Endothelial cell of umbilical vein (primary cell): ENCODE measurements around the gene ANXA11. TPM values are rescaled to one million over a fixed set of nuclear protein-coding genes. Genes with fewer than 3 reads are reported as not detected.

Experiments
- BruUV-seq: library from RNA; stranded (reverse); fragments of 400-500 nt; replicated peaks from 2 replicates; lab custom pipeline; 2021; lab: Mats Ljungman, UMichigan
- CTCF ChIA-PET: fragments of 300-600, 350-600 bp; sonication (Branson Sonifier 250); formaldehyde crosslinking; loops from one replicate; lab custom pipeline; 2021; ENCODE audit warnings: antibody characterized with exemption, inconsistent platforms; lab: Charles Lee
- POLR2A ChIA-PET: fragments of 300-600, 350-600 bp; sonication (Branson Sonifier 250); formaldehyde crosslinking; loops from one replicate; lab custom pipeline; 2021; ENCODE audit warnings: antibody characterized with exemption, inconsistent platforms; lab: Charles Lee
- DNase-seq: peaks from one replicate; pipeline ENCODE4 v3.0.0-alpha.2; 2011; ENCODE audit warnings: low read depth, low spot score
- FAIRE-seq: peaks from 2 replicates; lab custom pipeline; 2011; peaks lifted over from hg19 to GRCh38; lab: Jason Lieb, UNC
- H2AFZ ChIP-seq: 2 replicates; pipeline ENCODE4 v1.6.0; 2012; ENCODE audit warnings: low read depth, low read length, control low read depth, inconsistent platforms
- H3K27ac ChIP-seq: 2 replicates; pipeline ENCODE4 v1.5.1; 2011; ENCODE audit warnings: low read depth, mild to moderate bottlenecking, control low read depth, low read length, moderate library complexity; ENCODE audit not compliant: insufficient read depth
- H3K27me3 ChIP-seq, 2 experiments: 2 replicates each; pipeline versions ENCODE4 v1.6.0 to v1.6.1; 2011; ENCODE audit warnings: low read length in 2 of 2, mixed read lengths in 1 of 2; ENCODE audit not compliant: control insufficient read depth in 2 of 2, insufficient read depth in 2 of 2
- H3K36me3 ChIP-seq, 2 experiments: 2 replicates in 1 of 2; 3 replicates in 1 of 2; pipeline ENCODE4 v1.5.1; 2011; ENCODE audit warnings: low read length in 2 of 2, mild to moderate bottlenecking in 1 of 2, moderate library complexity in 1 of 2; ENCODE audit not compliant: control insufficient read depth in 2 of 2, insufficient read depth in 2 of 2; ENCODE audit errors: extremely low read depth in 1 of 2
- H3K4me1 ChIP-seq: 3 replicates; pipeline ENCODE4 v1.5.1; 2011; ENCODE audit warnings: mild to moderate bottlenecking, low read length; ENCODE audit not compliant: control insufficient read depth, insufficient read depth; ENCODE audit errors: extremely low read depth
- H3K4me2 ChIP-seq: 2 replicates; pipeline ENCODE4 v1.6.1; 2011; ENCODE audit warnings: low read length, control low read depth, mixed read lengths; ENCODE audit not compliant: insufficient read depth
- H3K4me3 ChIP-seq, 3 experiments: fragments of 200-600 bp in 1 of 3; sonication (generic), shearing (Covaris generic) in 1 of 3; replicated peaks in 1 of 3; 2 replicates each; pipeline ENCODE4 v1.5.1; 2011 to 2016; ENCODE audit warnings: control low read depth in 3 of 3, low read length in 3 of 3, mild to moderate bottlenecking in 2 of 3, inconsistent platforms in 1 of 3, low read depth in 1 of 3, moderate library complexity in 1 of 3; ENCODE audit not compliant: insufficient read depth in 1 of 3
- H3K79me2 ChIP-seq: 2 replicates; pipeline ENCODE4 v1.6.0; 2012; ENCODE audit warnings: low read length, inconsistent platforms; ENCODE audit not compliant: control insufficient read depth, insufficient read depth
- H3K9ac ChIP-seq: replicated peaks from 2 replicates; pipeline ENCODE3; 2011; ENCODE audit warnings: low read length, control low read depth; ENCODE audit not compliant: insufficient read depth; ENCODE audit errors: extremely low read depth
- H3K9me1 ChIP-seq: replicated peaks from 3 replicates; pipeline ENCODE4 v1.6.0; 2011; ENCODE audit warnings: mild to moderate bottlenecking, low read length; ENCODE audit not compliant: control insufficient read depth, insufficient read depth; ENCODE audit errors: extremely low read depth
- H3K9me3 ChIP-seq: replicated peaks from 2 replicates; pipeline ENCODE4 v1.5.1; 2012; ENCODE audit warnings: low read length, inconsistent platforms; ENCODE audit not compliant: control insufficient read depth, insufficient read depth
- H4K20me1 ChIP-seq: replicated peaks from 2 replicates; pipeline ENCODE3; 2011; ENCODE audit warnings: mild to moderate bottlenecking, low read length; ENCODE audit not compliant: control insufficient read depth, insufficient read depth; ENCODE audit errors: extremely low read depth
- EZH2 ChIP-seq: IDR thresholded peaks from 2 replicates; pipeline ENCODE4 v1.6.1; 2012; ENCODE audit warnings: borderline replicate concordance, low read depth, mild to moderate bottlenecking, moderate library complexity, low read length, inconsistent platforms; ENCODE audit not compliant: severe bottlenecking
- FOS ChIP-seq: IDR thresholded peaks from 2 replicates; pipeline ENCODE4 v1.6.1; 2011; ENCODE audit warnings: mild to moderate bottlenecking, low read length, moderate library complexity, borderline replicate concordance; ENCODE audit not compliant: insufficient read depth
- GATA2 ChIP-seq: IDR thresholded peaks from 2 replicates; pipeline ENCODE4 v1.7.0; 2011; ENCODE audit warnings: low read depth, mild to moderate bottlenecking, moderate library complexity, mixed read lengths, low read length; ENCODE audit not compliant: insufficient read length, insufficient read depth
- JUN ChIP-seq: IDR thresholded peaks from 2 replicates; pipeline ENCODE4 v1.6.1; 2011; ENCODE audit warnings: borderline replicate concordance, low read depth; ENCODE audit not compliant: insufficient read length, insufficient read depth
- MYC ChIP-seq: IDR thresholded peaks from one replicate; pipeline ENCODE4 v1.6.1; 2011; ENCODE audit warnings: mild to moderate bottlenecking, low read depth, low read length
- POLR2A ChIP-seq: IDR thresholded peaks from 2 replicates; pipeline ENCODE4 v1.6.1; 2012; ENCODE audit warnings: low read depth, mild to moderate bottlenecking, control low read depth, low read length
- POLR2AphosphoS5 ChIP-seq: IDR thresholded peaks from 2 replicates; pipeline ENCODE4 v1.6.1; 2012; ENCODE audit warnings: low read depth, mild to moderate bottlenecking, control low read depth, low read length, moderate library complexity; ENCODE audit not compliant: insufficient read depth
- dilution Hi-C: fragments of 300-500 bp; cut with MboI; formaldehyde crosslinking; loops from one replicate; pipeline ENCODE4 v1.15.0; 2019; ENCODE audit warnings: low sequenced_read_pairs; ENCODE audit not compliant: extremely low pct_ligation_motif_present
- intact Hi-C: fragments of 100-400 bp; cut with micrococcal nuclease; formaldehyde crosslinking; loops from one replicate; pipeline ENCODE4 v1.10.0; 2022
- polyA plus RNA-seq, 4 experiments: library from polyadenylated mRNA; depleted of rRNA in 3 of 4; stranded (reverse) in 3 of 4; unstranded in 1 of 4; fragments of >200 nt; gene quantifications; 2 replicates each; pipeline versions ENCODE4 v1.2.1 to v1.2.3, GENCODE V29; 2011 to 2012; ENCODE audit warnings: missing spikeins in 1 of 4
- total RNA-seq: library from RNA; stranded (reverse); gene quantifications from 2 replicates; pipeline ENCODE4 v1.2.3, GENCODE V29; 2021
- TF ChIP-seq, protein P1 (sequence below): IDR thresholded peaks from 2 replicates; pipeline ENCODE4 v1.6.1; 2011; ENCODE audit not compliant: insufficient read depth, insufficient read length
- TF ChIP-seq, protein P2 (sequence below), 2 donors: IDR thresholded peaks; 1 replicate in 1 of 2; 2 replicates in 1 of 2; pipeline ENCODE4 v1.5.1; 2011; ENCODE audit warnings: low read length in 2 of 2, mild to moderate bottlenecking in 2 of 2, moderate library complexity in 2 of 2, control low read depth in 1 of 2, inconsistent platforms in 1 of 2, low read depth in 1 of 2; ENCODE audit not compliant: insufficient read depth in 1 of 2; ENCODE audit errors: extremely low read depth in 1 of 2

Gene ANXA11
- total and polyA plus RNA-seq, 2 donors (not counting 3 experiments of a cell fraction or from before 2014, with no cell fraction given), result 59.2 to 143 TPM

DNA sequence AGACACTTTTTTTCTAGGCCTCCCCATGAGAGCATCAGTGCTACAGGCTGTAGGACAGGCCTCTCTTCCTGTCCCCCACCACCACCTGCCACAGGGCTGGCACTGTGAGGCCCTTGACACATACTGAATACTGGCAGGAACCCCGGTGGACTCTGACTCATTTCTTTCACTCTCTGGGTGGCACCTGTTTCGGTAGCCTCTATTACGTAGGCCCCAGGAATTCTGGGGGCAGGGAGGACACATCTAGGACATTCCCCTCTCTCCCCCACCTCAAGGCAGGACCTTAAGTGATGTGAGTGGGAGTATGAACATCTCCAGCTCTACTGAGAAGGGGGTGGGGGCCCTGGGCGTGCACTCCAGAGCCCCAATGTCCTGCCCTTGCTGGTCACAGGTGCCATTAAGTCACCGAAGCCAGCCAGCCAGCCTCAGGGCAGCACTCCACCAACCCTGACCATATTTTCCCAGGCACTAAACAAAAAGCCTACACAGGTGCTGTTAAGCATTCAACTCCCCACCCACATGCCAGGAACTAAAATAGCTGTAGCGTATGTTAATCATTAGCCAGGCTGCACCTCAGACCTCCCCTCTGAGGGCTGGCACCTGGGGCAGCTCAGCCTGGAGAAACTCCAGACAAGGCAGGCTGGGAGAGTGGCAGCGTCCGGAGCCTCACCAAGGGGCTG, 8.9 kb downstream of the ANXA11 start:
- H3K27me3 ChIP-seq, result no peaks in the 10 kb centered on the region
- CTCF ChIA-PET, result interaction anchor here (3.7 kb wide), 1 partner anchor 53 kb away, joined by 11 read pairs; no protein-coding TSS in a partner anchor
- H4K20me1 ChIP-seq, result no peaks in the 10 kb centered on the region
- H2AFZ ChIP-seq, result no peak overlapping the region
- H3K27ac ChIP-seq, result peak overlapping the region; percentile 13
- no peaks in the 10 kb centered on the region for H3K9me1 ChIP-seq
- dilution Hi-C loops (no loop called here), intact Hi-C loops (no loop called here)
- peaks cover 84% of the 10 kb centered on the region for H3K79me2 ChIP-seq
- TF ChIP-seq MYC, result no peak
- no peak for TF ChIP-seq POLR2A
- TF ChIP-seq, protein P1, sequence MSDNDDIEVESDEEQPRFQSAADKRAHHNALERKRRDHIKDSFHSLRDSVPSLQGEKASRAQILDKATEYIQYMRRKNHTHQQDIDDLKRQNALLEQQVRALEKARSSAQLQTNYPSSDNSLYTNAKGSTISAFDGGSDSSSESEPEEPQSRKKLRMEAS, result no peak
- TF ChIP-seq JUN, result no peak
- TF ChIP-seq, protein P2, sequence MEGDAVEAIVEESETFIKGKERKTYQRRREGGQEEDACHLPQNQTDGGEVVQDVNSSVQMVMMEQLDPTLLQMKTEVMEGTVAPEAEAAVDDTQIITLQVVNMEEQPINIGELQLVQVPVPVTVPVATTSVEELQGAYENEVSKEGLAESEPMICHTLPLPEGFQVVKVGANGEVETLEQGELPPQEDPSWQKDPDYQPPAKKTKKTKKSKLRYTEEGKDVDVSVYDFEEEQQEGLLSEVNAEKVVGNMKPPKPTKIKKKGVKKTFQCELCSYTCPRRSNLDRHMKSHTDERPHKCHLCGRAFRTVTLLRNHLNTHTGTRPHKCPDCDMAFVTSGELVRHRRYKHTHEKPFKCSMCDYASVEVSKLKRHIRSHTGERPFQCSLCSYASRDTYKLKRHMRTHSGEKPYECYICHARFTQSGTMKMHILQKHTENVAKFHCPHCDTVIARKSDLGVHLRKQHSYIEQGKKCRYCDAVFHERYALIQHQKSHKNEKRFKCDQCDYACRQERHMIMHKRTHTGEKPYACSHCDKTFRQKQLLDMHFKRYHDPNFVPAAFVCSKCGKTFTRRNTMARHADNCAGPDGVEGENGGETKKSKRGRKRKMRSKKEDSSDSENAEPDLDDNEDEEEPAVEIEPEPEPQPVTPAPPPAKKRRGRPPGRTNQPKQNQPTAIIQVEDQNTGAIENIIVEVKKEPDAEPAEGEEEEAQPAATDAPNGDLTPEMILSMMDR (IDR thresholded peaks at IDR 0.05; ENCODE audit: extremely low read depth in 1 of 2, insufficient read depth in 1 of 2, low read depth in 1 of 2, low read length in 2 of 2), result no peak
- TF ChIP-seq GATA2, result no peak
- no peak for TF ChIP-seq EZH2
- TF ChIP-seq FOS, result no peak
- TF ChIP-seq POLR2AphosphoS5, result no peak
- H3K4me3 ChIP-seq, result no peak overlapping the region
- H3K4me1 ChIP-seq, result peaks cover 26% of the 10 kb centered on the region
- no TSS peak for BruUV-seq
- DNase-seq, result peak; percentile 40
- FAIRE-seq, result peak; percentile 50
- H3K9me3 ChIP-seq, result no peaks in the 10 kb centered on the region
- no peak overlapping the region for H3K4me2 ChIP-seq
- H3K36me3 ChIP-seq, result no peaks in the 10 kb centered on the region
- POLR2A ChIA-PET, result no interaction called here
- H3K9ac ChIP-seq, result no peak overlapping the region
